CD4-positive, alpha-beta memory T cell (primary cell): Measurements from ENCODE around the gene NFATC4. TPM values are rescaled to one million over a fixed set of nuclear protein-coding genes. Genes with fewer than 3 reads are reported as not detected.
"Not testable (repeated sequence)": the region's sequence is repeated elsewhere in the genome, so short reads cannot be mapped to it uniquely, and the experiment has no call there.

Experiments
- CTCF ChIA-PET: fragments of 350-600 bp; sonication (Branson Sonifier 250); formaldehyde crosslinking; loops from one replicate; lab custom pipeline; 2021; ENCODE audit warnings: inconsistent platforms; ENCODE audit not compliant: partially characterized antibody; lab: Charles Lee
- POLR2A ChIA-PET: fragments of 350-600 bp; sonication (Branson Sonifier 250); formaldehyde crosslinking; loops from one replicate; lab custom pipeline; 2021; ENCODE audit not compliant: partially characterized antibody; lab: Charles Lee
- DNase-seq, 5 donors: peaks; one replicate each; pipeline versions ENCODE4 v3.0.0 to v3.0.0-alpha.2; 2020 to 2022; ENCODE audit warnings: mixed read lengths in 1 of 5
- H3K27ac ChIP-seq: one replicate; pipeline ENCODE4 v1.7.0; 2013; ENCODE audit warnings: low read depth, low read length
- H3K27me3 ChIP-seq: 2 replicates; pipeline ENCODE4 v1.7.0; 2013; ENCODE audit warnings: mild to moderate bottlenecking, low read length, moderate library complexity; ENCODE audit not compliant: insufficient read depth
- H3K36me3 ChIP-seq: 2 replicates; pipeline ENCODE4 v1.7.0; 2013; ENCODE audit warnings: mild to moderate bottlenecking, low read length, moderate library complexity; ENCODE audit not compliant: insufficient read depth
- H3K4me1 ChIP-seq: 2 replicates; pipeline ENCODE4 v1.7.0; 2013; ENCODE audit warnings: mild to moderate bottlenecking, low read length, moderate library complexity; ENCODE audit not compliant: insufficient read depth
- H3K4me3 ChIP-seq, 2 donors: one replicate each; pipeline ENCODE4 v1.7.0; 2013; ENCODE audit warnings: low read length in 2 of 2, mild to moderate bottlenecking in 1 of 2
- H3K9me3 ChIP-seq, 2 donors: one replicate each; pipeline ENCODE4 v1.7.0; 2013; ENCODE audit warnings: low read length in 2 of 2, control low read depth in 1 of 2; ENCODE audit not compliant: control insufficient read depth in 1 of 2
- H3K27ac Mint-ChIP-seq, 7 donors: one replicate each; pipeline ENCODE4 v1.8.0; 2020 to 2021; ENCODE audit warnings: mixed read lengths in 7 of 7, mild to moderate bottlenecking in 6 of 7, inconsistent platforms in 3 of 7, moderate library complexity in 3 of 7
- H3K27me3 Mint-ChIP-seq, 2 donors: one replicate each; pipeline ENCODE4 v1.8.0; 2020 to 2021; ENCODE audit warnings: mixed read lengths in 2 of 2
- H3K36me3 Mint-ChIP-seq, 2 donors: one replicate each; pipeline ENCODE4 v1.8.0; 2020 to 2021; ENCODE audit warnings: mixed read lengths in 2 of 2, inconsistent platforms in 1 of 2, mild to moderate bottlenecking in 1 of 2
- H3K4me1 Mint-ChIP-seq, 4 donors: one replicate each; pipeline ENCODE4 v1.8.0; 2020 to 2021; ENCODE audit warnings: mixed read lengths in 4 of 4, mild to moderate bottlenecking in 1 of 4
- H3K4me3 Mint-ChIP-seq, 8 donors: one replicate each; pipeline ENCODE4 v1.8.0; 2020 to 2021; ENCODE audit warnings: mixed read lengths in 8 of 8, mild to moderate bottlenecking in 7 of 8, moderate library complexity in 6 of 8, inconsistent platforms in 3 of 8
- H3K9me3 Mint-ChIP-seq, 8 donors: one replicate each; pipeline ENCODE4 v1.8.0; 2020 to 2021; ENCODE audit warnings: mixed read lengths in 8 of 8, mild to moderate bottlenecking in 5 of 8, inconsistent platforms in 3 of 8, moderate library complexity in 1 of 8
- intact Hi-C: fragments of 100-400 bp; cut with micrococcal nuclease; formaldehyde crosslinking; loops from one replicate; pipeline ENCODE4 v1.15.1; 2023
- polyA plus RNA-seq, 2 donors: library from polyadenylated mRNA; unstranded; fragments of 300-500 nt; fragmentation: Illumina TruSeq; gene quantifications; one replicate each; pipeline ENCODE4 v1.2.3, GENCODE V29; 2021
- total RNA-seq, 2 experiments: library from RNA; stranded (reverse); gene quantifications; one replicate each; pipeline ENCODE4 v1.2.3, GENCODE V29; 2021

NFATC4 gene
- total and polyA plus RNA-seq, 4 experiments from 2014 or later, result not detected

DNA sequence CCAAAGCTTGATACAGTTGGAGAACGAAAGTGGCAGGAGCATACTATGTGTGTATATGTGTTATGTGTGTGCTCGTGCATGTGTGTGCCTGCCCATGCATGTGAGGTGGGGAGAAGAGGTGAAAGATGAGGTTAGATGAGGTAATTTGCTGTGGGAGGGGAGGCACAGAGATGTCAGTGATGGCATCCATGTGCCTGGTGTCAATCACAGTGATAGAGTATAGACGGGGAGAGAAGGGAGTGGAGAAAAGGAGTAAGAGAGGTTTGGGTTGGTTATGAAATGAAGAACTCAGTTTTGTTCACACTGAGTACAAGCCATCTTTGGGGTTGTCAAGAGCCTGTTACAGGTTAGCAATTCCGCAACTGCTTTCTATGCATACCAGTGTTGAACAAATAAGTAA is 16.2 kb downstream of the NFATC4 start:
- no peaks in the 10 kb centered on the region for H3K9me3 ChIP-seq
- H3K27ac ChIP-seq, result no peak overlapping the region
- H3K27me3 ChIP-seq, result no peaks in the 10 kb centered on the region
- no peak overlapping the region for H3K4me3 ChIP-seq
- H3K36me3 Mint-ChIP-seq, result no peaks in the 10 kb centered on the region
- peaks cover 12 to 19% of the 10 kb centered on the region in 2 donors for H3K27me3 Mint-ChIP-seq
- no peaks in the 10 kb centered on the region for H3K4me1 Mint-ChIP-seq
- intact Hi-C loops, result no loop called here
- ChIA-PET POLR2A (interaction anchor here (0.6 kb wide), 1 partner anchor 9 kb away, joined by 3 read pairs; no protein-coding TSS in a partner anchor), CTCF (no interaction called here)
- peak overlapping the region in 1 of 8 donors; percentile 11 for H3K4me3 Mint-ChIP-seq
- peak overlapping the region in 1 of 7 donors; percentile 5 for H3K27ac Mint-ChIP-seq
- no peak for DNase-seq
- no peaks in the 10 kb centered on the region for H3K9me3 Mint-ChIP-seq
- H3K36me3 ChIP-seq, result no peaks in the 10 kb centered on the region
- H3K4me1 ChIP-seq, result no peaks in the 10 kb centered on the region

DNA sequence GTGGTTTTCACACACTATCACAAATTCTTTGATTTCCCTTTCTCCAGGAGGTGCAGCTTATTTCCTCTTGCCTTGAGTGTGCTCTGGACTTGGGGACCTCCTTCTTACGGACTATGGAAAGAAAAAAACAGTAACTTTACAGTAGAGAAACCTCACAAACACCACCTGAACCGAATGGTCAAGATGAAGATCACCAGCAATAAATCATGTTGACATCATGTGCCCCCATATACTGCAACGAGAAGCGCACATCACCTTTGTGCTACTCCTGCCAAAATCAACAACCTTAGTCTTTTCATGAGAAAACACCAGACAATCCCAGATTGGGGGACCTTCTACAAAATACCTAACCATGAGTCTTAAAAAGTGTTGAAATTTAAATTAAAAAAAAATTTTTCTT is 17.5 kb downstream of the NFATC4 start:
- H3K27me3 Mint-ChIP-seq, result peaks cover 14 to 23% of the 10 kb centered on the region in 2 donors
- CTCF ChIA-PET, result no interaction called here
- DNase-seq, result no peak

DNA sequence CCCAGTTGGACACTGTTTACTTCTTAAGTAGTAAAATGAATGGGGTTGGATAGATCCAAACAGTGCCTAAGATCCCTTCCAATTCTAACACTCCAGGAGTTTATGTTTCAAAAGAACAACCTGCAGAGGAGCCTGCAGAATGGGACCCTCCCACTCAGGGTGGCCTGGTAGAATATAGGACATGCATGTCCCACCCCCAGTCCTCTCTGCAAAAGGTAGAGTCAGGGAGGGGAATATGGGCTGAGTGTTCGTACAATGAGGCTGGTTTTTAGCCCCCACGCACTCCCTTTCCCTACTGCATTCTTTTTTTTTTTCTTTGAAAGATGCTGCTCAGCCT is 19.0 kb downstream of the NFATC4 start:
- Histone ChIP-seq H3K4me1 (no peaks in the 10 kb centered on the region), H3K9me3 (no peaks in the 10 kb centered on the region), H3K36me3 (no peaks in the 10 kb centered on the region), H3K27me3 (peaks cover 5% of the 10 kb centered on the region), H3K27ac (no peak overlapping the region), H3K4me3 (no peak overlapping the region)
- intact Hi-C loops, result no loop called here
- POLR2A ChIA-PET, result no interaction called here
- H3K4me3 Mint-ChIP-seq, result no peak overlapping the region
- H3K27ac Mint-ChIP-seq, result no peak overlapping the region
- CTCF ChIA-PET, result no interaction called here
- H3K27me3 Mint-ChIP-seq, result peaks cover 20 to 32% of the 10 kb centered on the region in 2 donors
- no peaks in the 10 kb centered on the region for H3K9me3 Mint-ChIP-seq
- H3K36me3 Mint-ChIP-seq, result no peaks in the 10 kb centered on the region
- no peaks in the 10 kb centered on the region for H3K4me1 Mint-ChIP-seq
- no peak for DNase-seq

More for the DNA sequence above, 17.5 kb downstream of the NFATC4 start:
- H3K36me3 Mint-ChIP-seq, result no peaks in the 10 kb centered on the region
- no peak overlapping the region for H3K4me3 Mint-ChIP-seq
- no peaks in the 10 kb centered on the region for H3K36me3 ChIP-seq
- H3K9me3 ChIP-seq, result no peaks in the 10 kb centered on the region
- H3K4me1 Mint-ChIP-seq, result no peaks in the 10 kb centered on the region
- intact Hi-C loops, result no loop called here
- no peaks in the 10 kb centered on the region for H3K9me3 Mint-ChIP-seq
- no peak overlapping the region for H3K27ac Mint-ChIP-seq
- POLR2A ChIA-PET, result interaction anchor here (1.0 kb wide), 1 partner anchor 10 kb away, joined by 4 read pairs; no protein-coding TSS in a partner anchor
- no peak overlapping the region for H3K27ac ChIP-seq
- no peaks in the 10 kb centered on the region for H3K27me3 ChIP-seq
- no peak overlapping the region for H3K4me3 ChIP-seq
- H3K4me1 ChIP-seq, result no peaks in the 10 kb centered on the region

DNA sequence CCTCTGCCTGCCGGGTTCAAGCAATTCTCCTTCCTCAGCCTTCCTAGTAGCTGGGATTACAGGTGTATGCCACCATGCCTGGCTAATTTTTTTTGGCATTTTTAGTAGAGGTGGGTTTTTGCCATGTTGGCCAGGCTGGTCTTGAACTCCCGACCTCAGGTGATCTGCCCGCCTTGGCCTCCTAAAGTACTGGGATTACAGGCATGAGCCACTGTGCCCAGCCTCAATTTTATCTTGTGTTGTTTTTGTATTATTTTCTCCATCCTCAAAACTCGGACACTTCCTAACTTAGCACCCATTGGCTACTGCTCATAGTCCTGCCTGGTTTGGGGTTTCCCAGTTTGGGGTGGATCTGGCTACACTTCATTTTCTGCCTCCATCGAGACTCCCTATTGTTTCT is 19.6 kb downstream of the NFATC4 start:
- intact Hi-C loops, H3K27ac ChIP-seq, H3K9me3 ChIP-seq, H3K36me3 ChIP-seq, H3K36me3 Mint-ChIP-seq, H3K4me1 ChIP-seq, H3K4me1 Mint-ChIP-seq, CTCF ChIA-PET, H3K27ac Mint-ChIP-seq, H3K4me3 ChIP-seq, H3K4me3 Mint-ChIP-seq, DNase-seq, H3K27me3 ChIP-seq, H3K9me3 Mint-ChIP-seq, POLR2A ChIA-PET: not testable (repeated sequence)
- H3K27me3 Mint-ChIP-seq, result peaks cover 22 to 36% of the 10 kb centered on the region in 2 donors

DNA sequence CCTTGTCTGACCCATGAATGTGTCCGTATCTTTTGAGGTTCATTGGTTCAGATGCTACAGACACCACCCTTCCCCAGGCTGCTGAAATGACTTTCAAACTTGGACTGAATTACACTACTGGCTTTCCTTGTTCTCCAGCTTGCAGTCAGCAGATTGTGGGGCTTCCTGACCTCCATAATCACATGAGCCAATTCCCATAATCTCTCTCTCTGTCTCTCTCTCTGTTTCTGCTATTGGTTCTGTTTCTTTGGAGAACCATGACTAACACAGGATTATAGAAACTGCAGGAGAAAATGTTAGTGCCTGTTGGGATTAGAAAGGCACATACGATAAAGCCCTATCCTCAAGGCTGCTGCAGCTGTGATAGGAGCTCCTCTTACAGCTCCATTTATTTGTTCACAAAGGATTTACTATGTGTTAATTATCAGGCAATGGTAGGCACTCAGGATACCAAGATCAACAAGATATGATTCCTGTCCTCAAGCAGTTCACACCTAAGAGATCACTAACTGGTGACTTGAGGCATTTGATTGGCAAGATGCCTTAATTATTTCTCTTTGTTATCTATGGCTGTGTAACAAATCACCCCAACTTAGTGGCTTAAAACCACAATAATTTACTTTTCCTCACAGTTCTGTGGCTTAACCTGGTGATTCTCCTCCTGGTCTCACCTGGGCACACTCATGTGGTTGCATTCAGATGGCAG is 20.6 kb downstream of the NFATC4 start:
- Histone ChIP-seq H3K4me3 (no peak overlapping the region), H3K27ac (no peak overlapping the region), H3K4me1 (no peaks in the 10 kb centered on the region), H3K9me3 (no peaks in the 10 kb centered on the region), H3K36me3 (no peaks in the 10 kb centered on the region), H3K27me3 (peaks cover 5% of the 10 kb centered on the region)
- no peaks in the 10 kb centered on the region for H3K4me1 Mint-ChIP-seq
- intact Hi-C loops, result no loop called here
- no peaks in the 10 kb centered on the region for H3K36me3 Mint-ChIP-seq
- no peak for DNase-seq
- no peak overlapping the region for H3K27ac Mint-ChIP-seq
- H3K9me3 Mint-ChIP-seq, result no peaks in the 10 kb centered on the region
- no peak overlapping the region for H3K4me3 Mint-ChIP-seq
- peaks cover 22 to 36% of the 10 kb centered on the region in 2 donors for H3K27me3 Mint-ChIP-seq
- ChIA-PET CTCF (no interaction called here), POLR2A (no interaction called here)

DNA sequence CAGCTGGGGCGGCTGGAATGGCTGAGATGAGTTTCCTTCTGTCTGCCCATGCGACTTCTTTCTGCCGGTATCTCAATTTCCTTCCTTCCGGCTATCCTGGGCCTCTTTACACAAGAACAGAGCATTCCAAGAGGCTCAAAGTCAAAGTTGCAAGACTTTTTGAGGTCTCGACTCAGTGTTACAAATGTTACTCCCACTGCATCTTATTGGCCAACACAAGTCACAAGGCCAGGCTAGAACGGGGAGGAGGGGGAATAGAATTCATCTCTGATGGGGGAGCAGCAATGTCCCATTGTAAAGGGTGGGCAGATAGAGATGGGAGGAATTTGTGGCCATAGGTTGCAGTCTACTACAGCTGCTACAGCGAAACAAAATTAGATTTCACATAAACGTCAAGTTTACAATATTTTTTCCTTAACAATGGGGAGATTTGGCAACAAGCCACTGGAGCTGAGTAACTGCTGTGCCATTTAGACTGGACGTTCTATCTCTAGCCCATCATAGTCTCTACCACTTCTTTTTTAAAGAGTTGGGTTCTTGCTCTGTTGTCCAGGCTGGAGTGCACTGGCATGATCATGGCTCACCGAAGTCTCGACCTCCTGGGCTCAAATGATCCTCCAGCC is 21.4 kb downstream of the NFATC4 start:
- DNase-seq, result no peak
- no peak overlapping the region for H3K27ac Mint-ChIP-seq
- H3K36me3 ChIP-seq, result no peaks in the 10 kb centered on the region
- no peak overlapping the region for H3K27ac ChIP-seq
- ChIA-PET POLR2A (no interaction called here), CTCF (no interaction called here)
- peaks cover 5% of the 10 kb centered on the region for H3K27me3 ChIP-seq
- no peaks in the 10 kb centered on the region for H3K4me1 Mint-ChIP-seq
- no peak overlapping the region for H3K4me3 Mint-ChIP-seq
- intact Hi-C loops, result no loop called here
- H3K9me3 ChIP-seq, result no peaks in the 10 kb centered on the region
- peaks cover 20 to 33% of the 10 kb centered on the region in 2 donors for H3K27me3 Mint-ChIP-seq
- no peaks in the 10 kb centered on the region for H3K4me1 ChIP-seq
- no peak overlapping the region for H3K4me3 ChIP-seq
- no peaks in the 10 kb centered on the region for H3K36me3 Mint-ChIP-seq
- no peaks in the 10 kb centered on the region for H3K9me3 Mint-ChIP-seq

DNA sequence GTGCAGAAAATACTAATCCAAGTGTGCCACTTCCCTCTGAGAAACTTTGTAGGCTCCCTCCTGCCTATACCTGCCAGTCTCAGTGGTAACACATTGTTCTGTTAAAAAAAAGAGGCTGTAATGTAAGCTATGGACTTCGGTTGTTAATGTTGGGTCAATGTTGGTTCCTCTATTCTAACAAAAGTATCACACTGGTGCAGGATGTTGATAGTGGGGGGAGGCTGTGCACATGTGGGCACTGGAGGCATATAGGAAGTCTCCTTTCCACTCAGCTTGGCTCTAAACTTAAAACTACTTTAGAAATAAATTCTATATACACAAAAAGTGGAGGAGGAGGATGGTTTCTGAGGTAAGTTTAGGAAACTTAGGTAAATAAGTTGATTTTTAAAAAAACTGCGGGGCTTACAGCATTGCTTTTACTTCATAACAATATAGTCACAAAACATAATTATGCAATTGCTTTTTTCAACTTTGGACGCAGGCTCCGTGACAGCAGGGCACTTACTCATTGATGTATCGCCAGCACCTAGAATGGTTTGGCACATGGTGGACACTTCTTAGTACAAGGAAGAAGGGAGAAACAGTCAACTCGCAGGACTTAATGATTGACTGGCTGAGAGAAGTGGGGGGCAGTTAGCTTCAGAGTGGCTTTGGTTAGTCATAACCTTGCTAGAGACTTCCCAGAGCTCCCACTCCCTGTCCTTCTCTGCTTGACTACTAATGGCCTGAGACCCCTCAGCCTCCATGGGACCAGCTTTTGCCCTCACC is 22.9 kb downstream of the NFATC4 start:
- H3K27me3 Mint-ChIP-seq, result peaks cover 18 to 30% of the 10 kb centered on the region in 2 donors
- CTCF ChIA-PET, result no interaction called here
- H3K27ac Mint-ChIP-seq, result no peak overlapping the region
- H3K4me1 Mint-ChIP-seq, result no peaks in the 10 kb centered on the region
- H3K9me3 ChIP-seq, result no peaks in the 10 kb centered on the region
- H3K4me3 ChIP-seq, result no peak overlapping the region
- peaks cover 5% of the 10 kb centered on the region for H3K27me3 ChIP-seq
- no peak for DNase-seq
- H3K27ac ChIP-seq, result no peak overlapping the region
- no peaks in the 10 kb centered on the region for H3K36me3 ChIP-seq
- no peaks in the 10 kb centered on the region for H3K36me3 Mint-ChIP-seq
- intact Hi-C loops, result no loop called here
- H3K4me1 ChIP-seq, result no peaks in the 10 kb centered on the region
- no peak overlapping the region for H3K4me3 Mint-ChIP-seq
- no peaks in the 10 kb centered on the region for H3K9me3 Mint-ChIP-seq
- POLR2A ChIA-PET, result no interaction called here
